AG10803 (cell line): ENCODE data around the gene GNB2.
"Not testable (repeated sequence)": the region's sequence is repeated elsewhere in the genome, so short reads cannot be mapped to it uniquely, and the experiment has no call there.

Experiments used
- DNase-seq: peaks from one replicate; pipeline ENCODE4 v3.0.0; 2010; ENCODE audit warnings: low read depth
- H3K4me3 ChIP-seq: 2 replicates; pipeline ENCODE4 v1.5.1; 2011; ENCODE audit warnings: mild to moderate bottlenecking, low read length, control low read depth
- TF ChIP-seq, protein P1 (sequence below): conservative IDR thresholded peaks from 2 replicates; pipeline ENCODE4 v1.5.1; 2011; ENCODE audit warnings: mild to moderate bottlenecking, low read length, control low read depth, inconsistent platforms

Gene GNB2

DNA sequence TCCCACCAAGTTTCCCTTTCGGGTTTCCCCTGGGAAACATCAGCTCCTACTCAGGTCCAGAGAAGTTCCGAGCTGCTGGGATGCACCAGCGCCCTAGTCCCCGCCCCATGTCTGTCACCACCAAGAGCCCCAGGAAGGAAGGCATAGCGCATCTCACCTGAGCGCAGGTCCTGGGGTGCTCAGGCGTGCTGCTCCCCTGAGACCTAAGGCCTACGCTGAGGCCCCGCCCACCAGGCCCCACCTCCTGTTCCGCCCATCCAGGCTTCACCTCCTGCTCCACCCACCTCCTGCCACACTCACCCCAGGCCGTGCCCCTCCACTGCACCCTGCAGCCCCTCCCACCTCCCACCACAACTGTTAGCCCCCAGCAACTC, 31.0 kb upstream of the GNB2 start:
- DNase-seq = no peak
- no peak overlapping the region for H3K4me3 ChIP-seq

DNA sequence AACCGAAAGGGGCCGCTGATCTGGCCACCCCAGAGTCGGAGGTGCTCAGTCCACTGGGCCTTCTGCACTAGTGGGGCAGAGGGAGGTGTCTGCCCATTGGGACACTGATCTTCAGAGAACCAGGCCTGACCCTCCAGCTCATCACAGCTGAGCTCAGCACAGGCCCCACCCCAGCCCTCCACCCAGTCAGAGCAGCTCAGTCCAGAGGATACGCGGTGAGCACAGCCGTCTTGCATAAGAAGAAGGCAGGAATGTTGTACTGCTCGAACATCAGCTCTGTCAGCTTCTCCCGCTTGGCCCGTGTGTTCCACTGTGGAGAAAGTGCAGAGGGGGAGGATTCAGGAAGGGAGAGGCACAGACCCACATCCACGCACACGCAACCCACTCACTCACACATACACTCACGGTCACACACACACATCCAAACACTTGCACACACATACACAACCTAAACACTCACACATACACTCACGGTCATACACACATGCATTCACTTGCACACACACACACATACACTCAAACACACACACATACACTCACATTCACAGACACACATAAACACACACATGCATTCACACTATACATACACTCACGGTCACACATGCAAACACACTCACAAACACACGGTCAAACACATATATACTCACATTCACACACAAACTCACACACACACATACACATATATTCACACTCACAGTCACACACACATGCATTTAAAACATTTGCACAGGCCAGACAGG, 23.5 kb upstream of the GNB2 start:
- no peak overlapping the region for H3K4me3 ChIP-seq
- TF ChIP-seq, protein P1, sequence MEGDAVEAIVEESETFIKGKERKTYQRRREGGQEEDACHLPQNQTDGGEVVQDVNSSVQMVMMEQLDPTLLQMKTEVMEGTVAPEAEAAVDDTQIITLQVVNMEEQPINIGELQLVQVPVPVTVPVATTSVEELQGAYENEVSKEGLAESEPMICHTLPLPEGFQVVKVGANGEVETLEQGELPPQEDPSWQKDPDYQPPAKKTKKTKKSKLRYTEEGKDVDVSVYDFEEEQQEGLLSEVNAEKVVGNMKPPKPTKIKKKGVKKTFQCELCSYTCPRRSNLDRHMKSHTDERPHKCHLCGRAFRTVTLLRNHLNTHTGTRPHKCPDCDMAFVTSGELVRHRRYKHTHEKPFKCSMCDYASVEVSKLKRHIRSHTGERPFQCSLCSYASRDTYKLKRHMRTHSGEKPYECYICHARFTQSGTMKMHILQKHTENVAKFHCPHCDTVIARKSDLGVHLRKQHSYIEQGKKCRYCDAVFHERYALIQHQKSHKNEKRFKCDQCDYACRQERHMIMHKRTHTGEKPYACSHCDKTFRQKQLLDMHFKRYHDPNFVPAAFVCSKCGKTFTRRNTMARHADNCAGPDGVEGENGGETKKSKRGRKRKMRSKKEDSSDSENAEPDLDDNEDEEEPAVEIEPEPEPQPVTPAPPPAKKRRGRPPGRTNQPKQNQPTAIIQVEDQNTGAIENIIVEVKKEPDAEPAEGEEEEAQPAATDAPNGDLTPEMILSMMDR = no peak
- no peak for DNase-seq

More for the DNA sequence above, 31.0 kb upstream of the GNB2 start:
- TF ChIP-seq, protein P1 = no peak

DNA sequence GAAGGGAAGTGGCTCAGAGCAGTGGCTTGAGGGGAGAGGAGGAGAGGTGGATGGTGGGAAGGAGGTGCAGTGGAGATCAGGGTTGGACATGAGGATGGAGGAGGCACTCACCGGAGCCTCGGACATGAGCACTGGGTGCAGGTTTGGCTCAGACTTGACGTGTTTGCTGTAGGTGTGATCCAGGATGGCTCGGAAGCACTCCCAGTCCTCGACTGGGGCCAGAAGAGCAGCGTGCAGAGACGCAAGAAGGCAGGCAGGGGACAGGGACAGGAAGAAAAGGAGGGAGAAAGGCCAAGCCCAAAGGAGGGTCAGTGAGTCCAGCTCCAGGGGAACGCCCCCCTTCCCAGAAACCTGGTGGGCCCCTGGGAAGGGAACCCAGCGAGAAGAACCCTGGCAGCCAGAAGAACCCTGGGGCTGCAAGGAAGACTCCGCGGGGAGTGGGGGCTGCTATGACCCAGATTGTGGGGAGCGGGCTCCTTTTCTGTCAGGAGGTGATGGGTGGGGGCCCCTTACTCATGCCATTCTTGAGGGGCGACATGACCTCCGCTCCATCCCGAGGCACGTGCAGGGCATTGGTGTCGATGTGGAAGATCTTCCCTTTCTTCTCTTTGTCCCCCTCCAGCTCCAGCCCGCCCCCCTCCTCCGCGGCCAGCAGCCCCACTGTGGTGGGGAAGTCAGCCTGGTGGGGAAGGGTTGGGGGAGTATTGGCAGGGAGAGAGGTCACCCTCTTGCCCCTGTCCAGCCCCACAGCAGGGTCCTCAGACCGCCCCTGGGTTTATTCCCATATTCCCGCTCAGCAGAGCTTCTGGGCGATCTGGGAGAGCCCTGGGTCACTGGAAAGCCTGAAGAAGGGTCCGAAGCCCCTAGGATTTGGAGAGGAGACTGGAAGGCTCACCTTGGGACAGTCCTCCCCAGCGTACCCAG, 18.4 kb upstream of the GNB2 start:
- no peak for DNase-seq
- no peak overlapping the region for H3K4me3 ChIP-seq
- TF ChIP-seq, protein P1 = no peak

DNA sequence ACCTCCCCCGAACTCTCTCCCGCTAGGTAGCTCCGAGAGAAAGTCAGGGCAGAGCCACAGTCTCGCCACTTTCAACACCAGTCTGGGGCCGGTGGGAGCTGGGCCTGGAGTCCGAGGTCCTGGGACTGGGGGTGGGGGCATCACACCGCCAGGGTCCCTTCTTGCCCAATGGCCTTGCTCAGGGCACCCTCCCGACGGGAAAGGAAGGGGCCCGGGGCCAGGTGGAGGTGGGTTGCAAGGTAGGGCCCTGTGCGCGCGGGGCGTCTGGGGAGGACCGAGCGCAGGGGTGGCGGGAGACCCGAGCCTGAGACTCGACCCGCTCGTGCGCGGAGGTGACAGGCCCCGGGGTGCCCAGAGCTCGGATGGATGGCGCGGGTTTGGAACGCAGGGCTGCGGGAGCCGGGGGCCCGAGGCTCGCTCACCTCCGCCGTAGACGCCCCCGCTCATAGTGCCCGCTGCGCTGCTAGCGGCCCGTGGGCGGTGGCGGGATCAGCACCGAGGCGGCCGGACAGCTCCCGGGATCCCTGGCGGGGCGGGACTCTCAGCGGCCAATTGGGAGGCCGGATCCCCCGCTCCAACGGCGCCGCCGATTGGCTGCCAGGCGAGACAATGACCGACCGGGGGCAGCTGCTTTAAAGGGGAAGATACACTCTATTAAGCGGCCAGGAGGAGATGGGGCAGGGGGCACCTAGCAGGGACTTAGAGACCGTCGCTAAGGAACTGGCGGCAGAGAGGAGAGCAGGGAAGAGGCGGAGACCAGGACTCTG, 17.4 kb upstream of the GNB2 start, which contains the start of gene ACTL6B:
ACTL6B (minus strand) TSS at position 541 of the 767 bp plus-strand sequence; CDS start at position 447, 94 bp downstream.
- H3K4me3 ChIP-seq = no peak within 1 kb of the TSS
- TF ChIP-seq, protein P1 = no peak
- DNase-seq = no peak

DNA sequence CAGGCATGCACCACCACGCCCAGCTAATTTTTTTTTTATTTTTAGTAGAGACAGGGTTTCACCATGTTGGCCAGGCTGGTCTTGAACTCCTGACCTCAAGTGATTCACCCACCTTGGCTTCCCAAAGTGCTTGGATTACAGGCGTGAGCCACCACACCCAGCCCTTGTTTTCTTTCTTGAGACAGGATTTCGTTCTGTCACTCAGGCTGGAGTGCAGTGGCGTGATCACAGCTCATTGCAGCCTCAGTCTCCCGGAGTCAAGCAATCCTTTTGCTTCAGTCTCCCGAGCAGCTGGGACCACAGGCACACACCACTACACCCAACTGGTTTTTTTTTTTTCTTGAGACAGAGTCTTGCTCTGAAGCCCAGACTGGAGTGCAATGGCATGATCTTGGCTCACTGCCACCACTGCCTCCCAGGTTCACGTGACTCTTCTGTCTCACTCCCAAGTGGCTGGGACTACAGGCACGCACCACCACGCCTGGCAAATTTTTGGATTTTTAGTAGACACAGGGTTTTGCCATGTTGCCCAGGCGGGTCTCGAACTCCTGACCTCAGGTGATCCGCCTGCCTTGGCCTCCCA, 11.3 kb upstream of the GNB2 start:
- not testable (repeated sequence) for DNase-seq, H3K4me3 ChIP-seq

DNA sequence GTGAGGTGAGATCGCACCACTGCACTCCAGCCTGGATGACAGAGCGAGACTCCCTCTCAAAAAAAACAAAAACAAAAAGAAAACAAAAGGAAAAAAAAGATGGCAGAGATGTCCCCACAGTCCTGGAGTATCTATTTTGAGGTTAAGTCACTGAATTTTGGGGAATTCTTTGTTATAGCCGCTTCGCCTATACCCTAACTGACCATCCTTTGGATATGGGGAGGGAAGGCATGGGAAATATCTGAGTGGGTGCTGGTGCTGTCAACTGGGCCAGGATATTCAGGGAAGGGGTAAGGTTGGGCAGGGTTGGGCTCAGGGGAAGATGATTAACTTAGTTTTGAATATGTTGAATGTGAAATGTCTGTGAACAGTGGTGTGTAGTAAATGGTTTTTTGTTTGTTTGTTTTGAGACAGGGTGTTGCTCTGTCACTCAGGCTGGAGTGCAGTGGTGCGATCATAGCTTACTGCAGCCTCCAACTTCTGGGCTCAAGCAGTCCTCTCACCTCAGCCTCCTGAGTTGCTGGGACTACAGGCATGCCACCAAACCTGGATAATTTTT, 8.3 kb upstream of the GNB2 start:
- TF ChIP-seq, protein P1 = no peak
- no peak overlapping the region for H3K4me3 ChIP-seq
- no peak for DNase-seq
